ENCODE measurements around the gene CCDC88B. TPM values are rescaled to one million over a fixed set of nuclear protein-coding genes. Genes with fewer than 3 reads are reported as not detected.

Gene CCDC88B
- total and polyA plus RNA-seq, 2 of the 8 experiments (the other 6 are each of a cell fraction or from before 2014, with no cell fraction given): 5.9 to 12.5 TPM

DNA sequence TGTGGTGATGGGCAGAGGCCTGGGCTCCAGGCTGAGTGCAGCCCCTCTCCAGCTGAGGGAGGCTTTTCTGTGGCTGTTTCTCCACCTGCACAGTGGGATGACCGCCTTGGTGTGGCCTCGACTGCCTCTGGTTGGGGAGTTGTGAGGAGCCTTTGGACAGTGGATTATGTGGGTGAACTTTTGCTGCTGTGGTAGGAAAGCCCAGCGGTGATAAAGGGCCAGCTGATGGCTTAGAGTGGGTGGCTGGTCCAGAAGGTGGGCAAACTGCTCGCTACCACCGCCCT is 36.0 kb upstream of the CCDC88B start (continued):
- TF ChIP-seq, protein P1, sequence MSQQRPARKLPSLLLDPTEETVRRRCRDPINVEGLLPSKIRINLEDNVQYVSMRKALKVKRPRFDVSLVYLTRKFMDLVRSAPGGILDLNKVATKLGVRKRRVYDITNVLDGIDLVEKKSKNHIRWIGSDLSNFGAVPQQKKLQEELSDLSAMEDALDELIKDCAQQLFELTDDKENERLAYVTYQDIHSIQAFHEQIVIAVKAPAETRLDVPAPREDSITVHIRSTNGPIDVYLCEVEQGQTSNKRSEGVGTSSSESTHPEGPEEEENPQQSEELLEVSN (IDR thresholded peaks at IDR 0.05): no peak
- no peak for TF ChIP-seq RAD21 (IDR thresholded peaks at IDR 0.05 in 1 of 2, conservative IDR thresholded peaks at IDR 0.05 in 1 of 2; ENCODE audit: low read depth in 2 of 2, low read length in 2 of 2)
- no peak for TF ChIP-seq POLR2A (IDR thresholded peaks at IDR 0.05; ENCODE audit: control extremely low read depth in 1 of 2, low read depth in 2 of 2, low read length in 2 of 2)
- no peak for TF ChIP-seq TCF12 (IDR thresholded peaks at IDR 0.05; ENCODE audit: low read depth, low read length)
- TF ChIP-seq KDM4A (IDR thresholded peaks at IDR 0.05; ENCODE audit: low read depth, low read length, severe bottlenecking): no peak
- TF ChIP-seq ZNF274 (IDR thresholded peaks at IDR 0.05; ENCODE audit: borderline replicate concordance, extremely low read depth, low read length): no peak
- TF ChIP-seq, protein P2, sequence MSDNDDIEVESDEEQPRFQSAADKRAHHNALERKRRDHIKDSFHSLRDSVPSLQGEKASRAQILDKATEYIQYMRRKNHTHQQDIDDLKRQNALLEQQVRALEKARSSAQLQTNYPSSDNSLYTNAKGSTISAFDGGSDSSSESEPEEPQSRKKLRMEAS (IDR thresholded peaks at IDR 0.05): no peak
- TF ChIP-seq NANOG (IDR thresholded peaks at IDR 0.05; ENCODE audit: insufficient read depth, low read depth, low read length, poor library complexity, severe bottlenecking): no peak

All from H1 (cell line).